Measurements from ENCODE around the gene AK5. TPM values are rescaled to one million over a fixed set of nuclear protein-coding genes. Genes with fewer than 3 reads are reported as not detected.

The AK5 gene
- total and polyA plus RNA-seq, 4 donors, result 14.7 to 76.0 (median 58.4) TPM

DNA sequence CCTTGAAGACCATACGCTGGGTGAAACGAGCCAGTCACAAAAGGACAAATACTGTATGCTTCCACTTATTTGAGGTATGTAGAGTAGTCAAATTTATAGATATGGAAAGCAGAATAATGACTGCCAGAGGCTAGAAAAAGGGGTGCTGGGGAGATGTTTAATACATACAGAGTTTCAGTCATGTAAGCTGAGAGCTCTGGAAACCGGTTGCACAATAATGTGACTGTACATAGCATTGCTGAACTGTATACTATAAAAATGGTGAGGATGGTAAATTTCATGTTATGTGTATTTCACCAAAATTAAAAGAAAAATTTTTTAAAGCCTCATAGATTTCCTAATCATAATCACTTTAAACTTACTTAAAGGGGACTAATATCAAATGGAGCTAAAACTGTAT, 289.8 kb downstream of the AK5 start:
- Histone ChIP-seq H3K27ac (ENCODE audit: low read depth, low read length) (no peak overlapping the region), H3K36me3 (ENCODE audit: control insufficient read depth, insufficient read depth, low read length) (peaks cover 18% of the 10 kb centered on the region), H3K9me3 (ENCODE audit: control insufficient read depth, insufficient read depth, low read length) (no peaks in the 10 kb centered on the region), H3K27me3 (ENCODE audit: control insufficient read depth, insufficient read depth, low read length) (no peaks in the 10 kb centered on the region), H3K4me1 (ENCODE audit: control insufficient read depth, insufficient read depth, low read length) (no peaks in the 10 kb centered on the region), H3K4me3 (ENCODE audit: low read depth, low read length) (no peak overlapping the region)
- DNase-seq (ENCODE audit: low read depth in 4 of 6, low spot score in 6 of 6), result no peak
- 100% methylated on average over 2 of the region's 3 CpGs for WGBS (ENCODE audit: insufficient coverage)

- H3K9me3 ChIP-seq (ENCODE audit: control insufficient read depth, insufficient read depth, low read length), result no peaks in the 10 kb centered on the region
- H3K36me3 ChIP-seq (ENCODE audit: control insufficient read depth, insufficient read depth, low read length), result peaks cover 11% of the 10 kb centered on the region
- DNase-seq (ENCODE audit: low read depth in 4 of 6, low spot score in 6 of 6), result no peak
- H3K27me3 ChIP-seq (ENCODE audit: control insufficient read depth, insufficient read depth, low read length), result no peaks in the 10 kb centered on the region
- H3K4me1 ChIP-seq (ENCODE audit: control insufficient read depth, insufficient read depth, low read length), result no peaks in the 10 kb centered on the region
- WGBS (ENCODE audit: insufficient coverage), result no CpG with 5 or more reads among the region's 3 CpGs
- no peak overlapping the region for H3K4me3 ChIP-seq (ENCODE audit: low read depth, low read length)
- H3K27ac ChIP-seq (ENCODE audit: low read depth, low read length), result no peak overlapping the region
These were observed 297.7 kb downstream of the AK5 start for GRCh38 chr1:77579547-77579946.

DNA sequence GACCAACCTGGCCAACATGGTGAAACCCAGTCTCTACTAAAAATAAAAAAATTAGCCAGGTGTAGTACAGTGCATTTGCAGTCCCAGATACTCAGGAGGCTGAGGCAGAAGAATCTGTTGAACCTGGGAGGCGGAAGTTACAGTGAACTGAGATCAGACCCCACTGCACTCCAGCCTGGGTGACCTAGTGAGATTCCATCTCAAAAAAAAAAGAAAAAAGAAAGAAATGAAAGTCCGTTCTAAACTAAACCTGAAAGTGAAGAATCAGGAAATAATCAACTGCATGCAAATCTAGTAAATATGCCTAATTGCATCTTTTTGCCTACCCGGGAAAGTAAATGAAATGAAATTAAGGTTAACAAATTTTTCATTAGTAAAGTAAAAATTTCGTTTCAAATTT, 301.1 kb downstream of the AK5 start:
- DNase-seq (ENCODE audit: low read depth in 4 of 6, low spot score in 6 of 6), result no peak
- Histone ChIP-seq H3K27ac (ENCODE audit: low read depth, low read length) (no peak overlapping the region), H3K9me3 (ENCODE audit: control insufficient read depth, insufficient read depth, low read length) (no peaks in the 10 kb centered on the region), H3K36me3 (ENCODE audit: control insufficient read depth, insufficient read depth, low read length) (peaks cover 10% of the 10 kb centered on the region), H3K4me3 (ENCODE audit: low read depth, low read length) (no peak overlapping the region), H3K27me3 (ENCODE audit: control insufficient read depth, insufficient read depth, low read length) (no peaks in the 10 kb centered on the region), H3K4me1 (ENCODE audit: control insufficient read depth, insufficient read depth, low read length) (no peaks in the 10 kb centered on the region)
- no CpG with 5 or more reads among the region's 4 CpGs for WGBS (ENCODE audit: insufficient coverage)

- Histone ChIP-seq H3K9me3 (ENCODE audit: control insufficient read depth, insufficient read depth, low read length) (no peaks in the 10 kb centered on the region), H3K27ac (ENCODE audit: low read depth, low read length) (no peak overlapping the region), H3K27me3 (ENCODE audit: control insufficient read depth, insufficient read depth, low read length) (no peaks in the 10 kb centered on the region), H3K4me1 (ENCODE audit: control insufficient read depth, insufficient read depth, low read length) (no peaks in the 10 kb centered on the region), H3K4me3 (ENCODE audit: low read depth, low read length) (no peak overlapping the region), H3K36me3 (ENCODE audit: control insufficient read depth, insufficient read depth, low read length) (peaks cover 10% of the 10 kb centered on the region)
- WGBS (ENCODE audit: insufficient coverage), result no CpG with 5 or more reads among the region's 2 CpGs
- no peak for DNase-seq (ENCODE audit: low read depth in 4 of 6, low spot score in 6 of 6)
These were observed 301.7 kb downstream of the AK5 start for GRCh38 chr1:77583483-77583882.

DNA sequence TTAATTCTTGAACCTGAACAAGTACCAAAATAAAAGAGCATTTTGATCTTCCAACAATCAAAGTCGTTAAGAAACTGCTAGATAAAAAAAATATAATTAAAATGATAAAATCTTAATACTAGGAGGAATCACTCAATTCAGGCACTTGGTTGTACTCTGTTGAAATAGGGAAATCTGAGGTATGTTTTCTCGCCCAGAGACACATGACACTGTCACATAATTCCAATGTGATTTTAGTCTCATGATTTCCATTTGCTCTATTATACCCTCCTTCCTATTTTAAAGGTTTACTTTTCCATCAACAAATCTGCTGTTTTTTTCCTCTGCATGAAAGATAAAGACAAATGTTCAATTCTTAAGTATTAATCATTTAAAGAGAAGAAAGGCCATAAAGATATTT, 303.1 kb downstream of the AK5 start:
- Histone ChIP-seq H3K27me3 (ENCODE audit: control insufficient read depth, insufficient read depth, low read length) (no peaks in the 10 kb centered on the region), H3K27ac (ENCODE audit: low read depth, low read length) (no peak overlapping the region), H3K4me3 (ENCODE audit: low read depth, low read length) (no peak overlapping the region), H3K9me3 (ENCODE audit: control insufficient read depth, insufficient read depth, low read length) (no peaks in the 10 kb centered on the region), H3K4me1 (ENCODE audit: control insufficient read depth, insufficient read depth, low read length) (no peaks in the 10 kb centered on the region), H3K36me3 (ENCODE audit: control insufficient read depth, insufficient read depth, low read length) (peaks cover 12% of the 10 kb centered on the region)
- WGBS (ENCODE audit: insufficient coverage), result no CpG with 5 or more reads among the region's 2 CpGs
- no peak for DNase-seq (ENCODE audit: low read depth in 4 of 6, low spot score in 6 of 6)

DNA sequence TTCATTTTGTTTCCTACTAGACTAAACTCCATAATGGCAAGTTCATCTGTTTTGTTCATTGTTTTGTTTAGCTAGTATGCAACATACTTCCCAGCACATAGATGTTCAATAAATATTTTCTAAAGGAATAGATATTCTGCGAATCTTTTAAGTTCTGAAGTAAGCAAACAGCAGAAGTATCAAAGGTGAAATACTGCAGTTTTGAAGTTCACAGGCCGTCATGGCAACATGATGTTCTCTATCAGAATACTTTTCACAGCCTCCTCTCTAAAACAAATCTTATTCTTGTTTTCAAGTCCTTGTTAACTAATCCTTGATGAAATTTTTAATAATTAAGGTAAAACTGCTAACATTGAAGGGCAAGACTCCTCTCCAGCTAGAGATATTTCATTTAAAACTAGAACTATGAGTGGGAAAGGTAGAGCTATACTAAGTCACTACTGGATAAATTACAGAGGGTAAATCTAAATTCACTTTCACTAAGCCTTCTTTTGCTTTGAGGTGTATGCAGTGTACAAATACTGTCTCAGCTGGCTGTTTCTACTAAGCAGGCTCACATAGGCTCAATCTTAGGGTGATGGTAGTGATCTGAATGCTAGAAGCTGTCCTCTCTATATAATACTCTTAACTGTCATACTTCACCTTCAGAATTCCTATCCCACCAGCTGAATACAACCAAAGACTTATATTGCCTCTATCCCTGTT, 303.9 kb downstream of the AK5 start:
- no peaks in the 10 kb centered on the region for H3K27me3 ChIP-seq (ENCODE audit: control insufficient read depth, insufficient read depth, low read length)
- no peak overlapping the region for H3K4me3 ChIP-seq (ENCODE audit: low read depth, low read length)
- no CpG with 5 or more reads among the region's 2 CpGs for WGBS (ENCODE audit: insufficient coverage)
- no peak for DNase-seq (ENCODE audit: low read depth in 4 of 6, low spot score in 6 of 6)
- H3K4me1 ChIP-seq (ENCODE audit: control insufficient read depth, insufficient read depth, low read length), result no peaks in the 10 kb centered on the region
- no peaks in the 10 kb centered on the region for H3K9me3 ChIP-seq (ENCODE audit: control insufficient read depth, insufficient read depth, low read length)
- H3K27ac ChIP-seq (ENCODE audit: low read depth, low read length), result no peak overlapping the region
- H3K36me3 ChIP-seq (ENCODE audit: control insufficient read depth, insufficient read depth, low read length), result peaks cover 9% of the 10 kb centered on the region

GRCh38 chr1:77589231-77589630, 307.4 kb downstream of the AK5 start:
- DNase-seq (ENCODE audit: low read depth in 4 of 6, low spot score in 6 of 6), result no peak
- H3K27ac ChIP-seq (ENCODE audit: low read depth, low read length), result no peak overlapping the region
- peaks cover 6% of the 10 kb centered on the region for H3K36me3 ChIP-seq (ENCODE audit: control insufficient read depth, insufficient read depth, low read length)
- no peaks in the 10 kb centered on the region for H3K4me1 ChIP-seq (ENCODE audit: control insufficient read depth, insufficient read depth, low read length)
- 100% methylated on average over 1 of the region's 5 CpGs for WGBS (ENCODE audit: insufficient coverage)
- H3K9me3 ChIP-seq (ENCODE audit: control insufficient read depth, insufficient read depth, low read length), result no peaks in the 10 kb centered on the region
- no peak overlapping the region for H3K4me3 ChIP-seq (ENCODE audit: low read depth, low read length)
- H3K27me3 ChIP-seq (ENCODE audit: control insufficient read depth, insufficient read depth, low read length), result no peaks in the 10 kb centered on the region

GRCh38 chr1:77590651-77591050, 308.8 kb downstream of the AK5 start:
- no peaks in the 10 kb centered on the region for H3K9me3 ChIP-seq (ENCODE audit: control insufficient read depth, insufficient read depth, low read length)
- no peak overlapping the region for H3K27ac ChIP-seq (ENCODE audit: low read depth, low read length)
- no peaks in the 10 kb centered on the region for H3K27me3 ChIP-seq (ENCODE audit: control insufficient read depth, insufficient read depth, low read length)
- peaks cover 6% of the 10 kb centered on the region for H3K36me3 ChIP-seq (ENCODE audit: control insufficient read depth, insufficient read depth, low read length)
- WGBS (ENCODE audit: insufficient coverage), result no CpG with 5 or more reads among the region's 1 CpG
- no peak overlapping the region for H3K4me3 ChIP-seq (ENCODE audit: low read depth, low read length)
- DNase-seq (ENCODE audit: low read depth in 4 of 6, low spot score in 6 of 6), result no peak
- no peaks in the 10 kb centered on the region for H3K4me1 ChIP-seq (ENCODE audit: control insufficient read depth, insufficient read depth, low read length)

GRCh38 chr1:77592906-77593305, 311.1 kb downstream of the AK5 start:
- H3K4me3 ChIP-seq (ENCODE audit: low read depth, low read length), result no peak overlapping the region
- H3K36me3 ChIP-seq (ENCODE audit: control insufficient read depth, insufficient read depth, low read length), result peaks cover 2% of the 10 kb centered on the region
- no peaks in the 10 kb centered on the region for H3K27me3 ChIP-seq (ENCODE audit: control insufficient read depth, insufficient read depth, low read length)
- no peak for DNase-seq (ENCODE audit: low read depth in 4 of 6, low spot score in 6 of 6)
- no peak overlapping the region for H3K27ac ChIP-seq (ENCODE audit: low read depth, low read length)
- H3K4me1 ChIP-seq (ENCODE audit: control insufficient read depth, insufficient read depth, low read length), result no peaks in the 10 kb centered on the region
- 100% methylated on average over 1 of the region's 2 CpGs for WGBS (ENCODE audit: insufficient coverage)
- H3K9me3 ChIP-seq (ENCODE audit: control insufficient read depth, insufficient read depth, low read length), result no peaks in the 10 kb centered on the region

GRCh38 chr1:77594366-77595112, 312.7 kb downstream of the AK5 start:
- no peaks in the 10 kb centered on the region for H3K27me3 ChIP-seq (ENCODE audit: control insufficient read depth, insufficient read depth, low read length)
- H3K9me3 ChIP-seq (ENCODE audit: control insufficient read depth, insufficient read depth, low read length), result no peaks in the 10 kb centered on the region
- no peak overlapping the region for H3K4me3 ChIP-seq (ENCODE audit: low read depth, low read length)
- no CpG with 5 or more reads among the region's 1 CpG for WGBS (ENCODE audit: insufficient coverage)
- no peak overlapping the region for H3K27ac ChIP-seq (ENCODE audit: low read depth, low read length)
- DNase-seq (ENCODE audit: low read depth in 4 of 6, low spot score in 6 of 6), result no peak
- H3K36me3 ChIP-seq (ENCODE audit: control insufficient read depth, insufficient read depth, low read length), result no peaks in the 10 kb centered on the region
- H3K4me1 ChIP-seq (ENCODE audit: control insufficient read depth, insufficient read depth, low read length), result no peaks in the 10 kb centered on the region
